Coronary artery (tissue), 2 donors: ENCODE data around the gene FOSB.

Source experiments
- DNase-seq: peaks from one replicate; pipeline ENCODE4 v3.0.0-alpha.2; 2017; ENCODE audit warnings: low spot score
- H3K27ac ChIP-seq, 2 donors: fragments of 200-600 bp; sonication (generic); one replicate each; pipeline ENCODE4 v1.5.1; 2016 to 2019
- H3K4me3 ChIP-seq: fragments of 200-600 bp; sonication (generic); 2 replicates; pipeline ENCODE4 v1.5.1; 2016; ENCODE audit warnings: mild to moderate bottlenecking, moderate library complexity
- CTCF ChIP-seq: fragments of 200-600 bp; sonication (generic); IDR thresholded peaks from one replicate; pipeline ENCODE4 v1.5.1; 2019; ENCODE audit warnings: antibody characterized with exemption

The FOSB gene

DNA sequence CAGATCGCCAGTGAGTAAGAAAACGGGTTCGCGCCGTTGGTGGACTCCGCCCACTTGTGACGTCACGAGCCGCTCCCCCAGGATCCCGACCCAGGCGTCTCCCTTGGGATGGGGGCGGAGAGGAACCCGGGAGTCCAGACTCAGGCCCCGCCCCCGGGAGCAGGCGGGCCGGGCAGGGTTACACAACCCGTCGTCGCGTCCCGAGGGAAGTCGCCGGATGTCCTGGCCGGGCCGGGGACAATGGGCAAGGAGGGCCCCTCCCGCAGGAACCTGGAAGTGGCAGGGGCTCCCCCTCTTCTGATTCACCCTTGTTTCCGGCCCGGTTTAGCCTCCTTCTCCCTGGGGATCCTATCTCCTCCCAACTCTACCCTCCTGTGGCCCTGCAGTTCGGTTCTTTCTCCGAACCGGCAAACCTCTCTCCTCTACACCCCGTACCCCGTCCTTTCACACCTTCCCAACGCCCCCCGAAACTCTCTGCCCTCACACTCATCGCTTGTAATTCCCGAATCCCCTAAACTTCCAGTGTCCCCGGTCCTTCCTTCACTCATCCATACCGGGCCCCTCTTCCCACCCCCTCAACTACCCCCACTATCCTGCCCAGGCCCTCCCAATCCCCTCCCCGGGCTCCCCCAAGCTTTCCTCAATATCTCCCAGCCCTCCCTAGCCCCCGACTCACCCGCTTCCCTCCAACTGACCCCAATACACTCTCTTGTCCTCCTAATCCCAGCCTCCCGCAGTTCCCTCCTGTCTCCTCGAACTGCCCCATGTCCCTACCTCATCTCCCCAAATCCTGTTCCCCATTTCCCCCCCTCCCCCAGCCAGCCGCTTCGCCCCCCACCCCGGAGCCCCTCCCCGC is 24.1 kb upstream of the FOSB start:
- peak overlapping the region; percentile 93 to 97 for H3K27ac ChIP-seq
- peak overlapping the region; percentile 66 for H3K4me3 ChIP-seq
- DNase-seq: peak; percentile 100
- no peak for TF ChIP-seq CTCF

DNA sequence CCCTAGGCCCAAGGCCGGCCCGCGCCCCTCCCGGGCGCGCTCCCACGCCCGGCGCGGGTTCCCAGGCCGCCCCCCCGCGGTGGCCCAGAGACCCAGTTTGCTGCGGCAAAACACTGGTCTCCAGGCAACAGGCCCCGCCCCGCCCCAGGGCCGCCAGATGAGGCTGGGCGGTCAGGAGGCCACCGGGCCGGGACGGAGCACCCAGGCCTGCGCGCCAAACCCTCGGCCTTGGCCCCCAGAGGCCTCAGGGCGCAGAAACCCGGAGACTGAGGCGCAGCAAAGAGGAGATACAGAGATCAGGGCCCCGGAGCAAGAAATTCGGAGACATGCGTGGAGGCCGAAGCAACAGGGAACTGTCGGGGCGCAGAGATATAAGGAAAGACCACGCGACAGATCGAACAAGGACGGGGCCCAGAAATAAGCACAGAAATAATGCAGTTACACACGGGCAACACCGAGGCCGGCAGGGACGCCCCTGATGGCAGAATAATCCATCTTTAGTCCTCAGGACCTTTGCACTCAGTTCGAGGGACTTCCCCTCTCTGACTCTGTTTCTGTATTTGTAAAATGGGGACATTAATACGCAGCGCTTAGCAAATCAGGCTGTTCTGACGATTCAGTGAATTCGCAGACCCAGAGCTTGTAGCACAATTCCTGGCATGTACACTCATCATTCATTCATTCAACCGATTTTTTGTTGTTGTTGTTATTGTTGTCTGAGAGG is 23.3 kb upstream of the FOSB start:
- Histone ChIP-seq H3K4me3 (peak overlapping the region; percentile 66), H3K27ac (peak overlapping the region; percentile 93 to 97)
- peak; percentile 97 for DNase-seq
- no peak for TF ChIP-seq CTCF

DNA sequence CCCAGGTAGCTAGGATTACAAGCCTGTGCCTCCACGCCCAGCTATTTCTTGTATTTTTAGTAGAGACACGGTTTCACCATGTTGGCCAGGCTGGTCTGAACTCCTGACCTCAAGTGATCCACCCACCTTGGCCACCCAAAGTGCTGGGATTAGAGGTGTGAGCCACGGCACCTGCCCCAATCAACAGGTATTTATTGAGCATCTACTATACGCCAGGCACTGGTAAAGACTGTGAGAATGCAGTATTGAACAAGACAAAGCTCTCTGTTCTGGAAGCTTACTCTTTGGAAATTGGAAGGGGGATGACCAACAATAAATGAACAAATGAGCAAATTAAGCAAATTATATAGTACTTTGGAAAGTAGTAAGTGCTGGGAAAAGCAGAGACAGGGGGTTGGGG is 22.7 kb upstream of the FOSB start:
- DNase-seq: no peak
- no peak for TF ChIP-seq CTCF
- Histone ChIP-seq H3K27ac (peak overlapping the region; percentile 93 to 97), H3K4me3 (no peak overlapping the region)

GRCh38 chr19:45446295-45446694 is 21.5 kb upstream of the FOSB start:
- TF ChIP-seq CTCF: no peak
- no peak overlapping the region for H3K27ac ChIP-seq
- no peak overlapping the region for H3K4me3 ChIP-seq
- no peak for DNase-seq

GRCh38 chr19:45446944-45447343 is 20.9 kb upstream of the FOSB start:
- DNase-seq: no peak
- TF ChIP-seq CTCF: no peak
- no peak overlapping the region for H3K27ac ChIP-seq
- no peak overlapping the region for H3K4me3 ChIP-seq

DNA sequence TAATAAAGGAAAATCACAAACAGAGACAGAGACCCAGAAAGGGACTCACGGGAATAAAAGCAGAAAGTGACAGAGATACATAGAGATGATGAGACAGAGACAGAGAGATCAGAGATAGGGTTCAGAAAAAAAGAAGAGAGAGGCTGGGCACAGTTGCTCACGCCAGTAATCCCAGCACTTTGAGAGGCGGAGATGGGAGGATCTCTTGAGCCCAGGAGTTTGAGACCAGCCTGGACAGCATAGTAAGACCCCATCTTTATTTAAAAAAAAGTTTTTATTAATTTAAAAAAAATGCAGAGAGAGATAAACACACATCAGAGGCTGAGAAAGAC is 19.4 kb upstream of the FOSB start:
- DNase-seq: no peak
- no peak overlapping the region for H3K4me3 ChIP-seq
- no peak overlapping the region for H3K27ac ChIP-seq
- no peak for TF ChIP-seq CTCF

DNA sequence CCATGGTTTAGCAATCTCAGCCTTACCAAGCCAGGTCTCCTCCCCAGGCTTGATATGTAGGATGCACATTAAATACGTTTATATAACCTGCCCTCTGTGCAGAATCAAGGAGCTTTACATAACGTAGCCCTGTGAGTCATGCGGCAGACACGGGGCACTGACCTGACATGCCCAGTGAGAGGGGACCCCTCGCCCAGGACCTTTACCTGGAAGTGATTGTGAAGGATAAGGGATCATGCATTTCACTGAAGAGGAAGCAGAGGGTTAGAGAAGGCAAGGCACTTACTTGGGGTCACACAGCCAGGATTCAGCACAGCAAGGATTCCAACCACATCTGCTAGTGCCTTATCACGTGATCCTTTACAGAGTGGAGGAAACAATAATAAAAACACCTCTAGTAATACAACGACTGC is 18.9 kb upstream of the FOSB start:
- H3K4me3 ChIP-seq: no peak overlapping the region
- DNase-seq: no peak
- H3K27ac ChIP-seq: no peak overlapping the region
- no peak for TF ChIP-seq CTCF
